ENCODE results near the gene WDR74. TPM values are rescaled to one million over a fixed set of nuclear protein-coding genes. Genes with fewer than 3 reads are reported as not detected.

WDR74 gene
- total and polyA plus RNA-seq, 9 of the 15 experiments (the other 6 are each of a cell fraction or from before 2014, with no cell fraction given) = 32.7 to 210 (median 114) TPM

- TF ChIP-seq SNAPC5 (CRISPR knock-in tag; IDR thresholded peaks at IDR 0.05) (no peak), ZSCAN32 (CRISPR knock-in tag; IDR thresholded peaks at IDR 0.05) (no peak; the same call in none of the 2 replicates), BMI1 (IDR thresholded peaks at IDR 0.05; ENCODE audit: low read length) (no peak), SMAD2 (IDR thresholded peaks at IDR 0.05; ENCODE audit: low read depth, low read length) (no peak), IRF1 (CRISPR knock-in tag; IDR thresholded peaks at IDR 0.05; ENCODE audit: borderline replicate concordance) (no peak), HEY1 (CRISPR knock-in tag; IDR thresholded peaks at IDR 0.05; ENCODE audit: borderline replicate concordance) (peak; percentile 90; the same call in 1 of the 2 replicates), HNRNPUL1 (IDR thresholded peaks at IDR 0.05; ENCODE audit: low read length) (no peak), ESRRA (IDR thresholded peaks at IDR 0.05; ENCODE audit: borderline replicate concordance, low read depth) (peak; percentile 63), EHMT2 (IDR thresholded peaks at IDR 0.05) (no peak), ZNF165 (CRISPR knock-in tag; IDR thresholded peaks at IDR 0.05; ENCODE audit: borderline replicate concordance) (no peak), DACH1 (IDR thresholded peaks at IDR 0.05; ENCODE audit: partially characterized antibody) (no peak), SMC3 (conservative IDR thresholded peaks at IDR 0.05; ENCODE audit: insufficient read depth, low read depth, low read length) (0 out of 2 replicates have a peak, but pooled peaks have one; percentile 22), ZNF592 (IDR thresholded peaks at IDR 0.05) (peak; percentile 81), ZNF57 (CRISPR knock-in tag; IDR thresholded peaks at IDR 0.05) (no peak), SMARCB1 (IDR thresholded peaks at IDR 0.05; ENCODE audit: insufficient read length, low read depth) (no peak), MLLT1 (IDR thresholded peaks at IDR 0.05) (peak; percentile 95 to 97), RBM17 (IDR thresholded peaks at IDR 0.05; ENCODE audit: borderline replicate concordance, low read depth, low read length) (no peak), SUPT5H (IDR thresholded peaks at IDR 0.05) (peak; percentile 100), NFIC (IDR thresholded peaks at IDR 0.05) (no peak; the same call in 1 of the 2 replicates), ZNF699 (CRISPR knock-in tag; IDR thresholded peaks at IDR 0.05; ENCODE audit: insufficient replicate concordance) (no peak)
These were observed 41.6 kb upstream of the WDR74 start, which contains the start of gene SLC3A2 (continued) for GRCh38 chr11:62880803-62881578.

Measured in K562 (cell line).